NCI-H1092 (cell line): ENCODE data around the gene NAA60.
"Not testable (repeated sequence)": the region's sequence is repeated elsewhere in the genome, so short reads cannot be mapped to it uniquely, and the experiment has no call there.

Source experiments
- DNase-seq: peaks from one replicate; lab custom pipeline; 2025; lab: John Stamatoyannopoulos, UW

The NAA60 gene

GRCh38 chr16:3465301-3465700 lies 21.8 kb downstream of the NAA60 start:
- DNase-seq, result no peak

GRCh38 chr16:3465911-3466584 lies 22.6 kb downstream of the NAA60 start:
- no peak for DNase-seq

DNA sequence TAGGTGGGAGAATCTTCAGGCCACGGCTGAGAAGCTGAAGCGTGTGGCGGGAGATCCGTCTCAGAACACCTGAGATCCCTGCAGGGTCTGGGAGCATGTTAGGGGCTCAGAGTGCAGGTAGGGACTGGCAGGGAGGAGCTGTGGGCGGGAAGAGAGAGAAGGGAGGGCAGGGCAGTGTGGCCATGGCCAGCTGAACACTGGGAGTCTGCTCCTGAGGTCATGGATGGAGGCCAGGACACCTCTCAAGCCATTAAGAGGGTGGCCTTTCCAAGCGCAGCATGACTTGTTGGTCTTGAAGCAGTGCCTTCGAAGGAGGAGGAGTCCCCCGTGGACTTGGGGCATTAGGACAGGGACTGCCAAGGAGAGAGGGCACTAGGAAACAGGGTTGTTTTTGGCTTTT lies 23.7 kb downstream of the NAA60 start:
- DNase-seq, result no peak

DNA sequence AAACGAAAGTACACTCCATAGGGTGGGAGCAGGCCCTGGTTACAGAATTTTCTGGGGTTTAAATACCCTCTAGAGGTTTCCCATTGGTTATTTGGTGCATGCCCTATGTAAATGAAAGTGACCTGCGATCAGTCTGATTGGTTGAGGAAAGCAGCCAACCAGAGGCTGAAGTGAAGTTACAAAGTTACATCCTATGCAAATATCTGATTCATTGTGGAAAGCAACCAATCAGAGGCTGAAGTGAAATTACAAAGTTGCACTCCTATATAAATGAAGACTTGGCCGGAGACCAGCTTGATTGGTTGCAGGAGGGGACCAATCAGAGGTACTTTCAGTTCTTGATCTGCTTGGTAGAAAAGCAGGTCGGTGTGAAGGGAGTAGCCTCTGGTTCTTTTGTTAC lies 24.4 kb downstream of the NAA60 start:
- no peak for DNase-seq

- DNase-seq, result no peak
Observed at GRCh38 chr16:3468501-3468900, 25.0 kb downstream of the NAA60 start.

GRCh38 chr16:3469736-3470135 lies 26.3 kb downstream of the NAA60 start:
- no peak for DNase-seq

DNA sequence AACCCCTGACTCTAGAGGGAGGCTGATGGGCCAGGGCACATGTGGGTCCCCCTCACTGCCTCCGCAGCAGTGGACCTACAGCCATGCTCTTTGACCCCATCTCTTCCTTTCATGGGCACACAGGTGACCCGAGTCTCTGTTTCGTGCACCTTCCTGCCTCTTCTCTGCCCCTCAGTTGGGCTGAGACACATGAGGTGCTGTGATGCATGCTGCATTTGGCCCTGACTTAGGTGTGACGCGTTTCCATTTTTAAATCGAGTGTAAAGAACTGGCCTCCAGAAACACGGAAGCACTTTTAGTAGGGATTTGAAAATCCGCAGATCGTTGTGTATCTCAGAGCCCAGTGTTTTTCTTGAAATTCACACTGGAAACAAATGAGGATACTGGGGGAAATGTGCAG lies 27.2 kb downstream of the NAA60 start:
- DNase-seq, result no peak

GRCh38 chr16:3471518-3472176 lies 28.2 kb downstream of the NAA60 start:
- DNase-seq, result no peak

GRCh38 chr16:3472878-3473595 lies 29.6 kb downstream of the NAA60 start:
- DNase-seq, result no peak

GRCh38 chr16:3473596-3473943 lies 30.1 kb downstream of the NAA60 start:
- DNase-seq, result not testable (repeated sequence)

DNA sequence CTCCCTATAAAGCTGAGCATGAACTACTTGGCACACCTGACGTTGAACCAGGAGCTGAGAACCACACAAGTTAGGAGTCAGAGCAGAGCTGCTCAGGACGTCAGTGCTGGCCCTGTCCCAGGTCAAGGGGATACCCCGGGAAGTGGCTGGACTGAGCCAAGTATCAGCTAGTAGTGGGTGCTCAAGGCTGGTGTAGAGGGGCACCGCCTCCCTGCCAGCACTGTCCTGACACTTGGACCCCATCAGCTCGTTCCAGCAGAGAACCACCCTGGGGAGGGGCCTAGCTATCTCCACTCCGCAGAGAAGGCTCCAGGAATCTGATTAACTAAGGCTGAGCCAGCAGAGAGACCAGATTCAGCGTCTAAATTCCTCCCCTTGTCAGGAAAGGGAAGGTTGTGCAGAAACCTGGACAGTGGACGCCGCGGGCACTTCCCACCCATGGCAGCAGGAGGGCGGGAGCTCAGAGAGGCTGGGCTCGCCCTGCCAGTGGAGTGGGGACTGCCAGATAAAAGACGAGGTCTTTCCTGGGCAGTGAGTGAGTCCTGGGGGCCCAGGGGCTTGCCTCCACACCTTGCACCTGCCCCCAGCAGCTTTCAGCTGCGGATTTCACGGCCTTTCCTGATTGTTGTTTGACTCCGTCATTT lies 30.8 kb downstream of the NAA60 start:
- DNase-seq, result no peak

DNA sequence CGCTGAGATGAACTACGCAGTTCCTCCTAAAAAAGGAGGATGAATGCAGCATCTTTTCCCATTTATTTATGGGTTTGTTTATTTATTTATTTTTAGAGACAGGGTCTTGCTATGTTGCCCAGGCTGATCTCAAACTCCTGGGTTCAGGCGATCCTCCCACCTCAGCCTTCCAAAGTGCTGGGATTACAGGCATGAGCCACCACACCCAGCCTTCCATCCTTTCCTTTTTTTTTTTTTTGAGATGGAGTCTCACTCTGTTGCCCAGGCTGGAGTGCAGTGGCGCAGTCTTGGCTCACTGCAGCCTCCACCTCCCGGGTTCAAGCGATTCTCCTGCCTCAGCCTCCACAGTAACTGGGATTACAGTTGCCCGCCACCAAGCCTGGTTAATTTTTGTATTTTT lies 31.4 kb downstream of the NAA60 start:
- not testable (repeated sequence) for DNase-seq

DNA sequence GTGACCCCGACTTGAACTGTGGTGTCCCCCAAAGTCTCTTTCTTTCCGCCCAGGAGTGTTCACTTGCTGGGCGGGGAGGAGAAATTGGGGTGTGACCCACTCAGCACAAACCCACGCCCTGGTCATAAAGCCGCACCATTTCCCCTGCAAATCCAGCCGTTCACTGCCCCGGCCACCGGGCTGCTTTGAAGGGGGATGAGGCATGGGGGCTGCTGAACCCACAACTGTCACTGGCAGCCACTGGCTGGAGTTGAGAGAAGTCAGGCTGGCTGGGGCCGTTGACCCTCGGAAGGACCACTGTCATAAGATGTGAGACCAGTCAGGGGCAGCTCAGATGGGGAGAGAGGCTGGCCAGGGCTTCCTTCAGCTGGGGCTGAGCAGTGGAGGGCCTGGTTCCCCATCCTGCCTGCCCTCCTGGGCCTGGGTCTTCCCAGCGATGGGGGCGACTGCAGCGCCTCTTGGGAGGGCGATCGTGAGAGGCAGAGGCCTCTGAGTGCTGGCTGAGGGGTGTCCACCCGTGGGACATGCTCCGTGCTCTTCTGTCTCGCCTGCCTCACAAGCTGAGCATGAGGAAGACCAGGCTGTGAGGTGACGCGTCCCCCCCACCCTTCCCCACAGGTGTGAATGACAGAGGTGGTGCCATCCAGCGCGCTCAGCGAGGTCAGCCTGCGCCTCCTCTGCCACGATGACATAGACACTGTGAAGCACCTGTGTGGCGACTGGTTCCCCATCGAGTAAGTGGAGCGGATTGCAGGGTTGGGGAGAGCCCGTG lies 32.3 kb downstream of the NAA60 start:
- no peak for DNase-seq

DNA sequence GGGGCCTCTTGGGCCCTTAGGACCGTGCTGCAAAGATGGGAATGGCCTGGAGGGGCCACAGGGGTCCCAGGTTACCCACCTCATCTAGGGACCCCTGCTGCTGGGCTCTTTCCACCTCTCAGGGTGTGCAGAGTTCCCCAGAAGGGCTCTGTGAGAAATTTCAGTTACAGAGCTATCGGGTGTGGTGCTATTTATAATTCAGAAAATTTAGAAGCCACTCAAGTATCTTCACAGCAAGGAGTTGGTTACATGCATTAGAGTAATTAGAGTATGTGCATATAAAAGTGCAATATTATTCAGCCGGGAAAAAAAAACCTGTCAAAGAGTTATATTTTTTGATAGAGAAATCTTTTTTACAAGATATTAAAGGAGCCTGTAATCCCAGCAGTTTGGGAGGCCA lies 32.9 kb downstream of the NAA60 start:
- DNase-seq, result no peak

GRCh38 chr16:3478242-3478925 lies 34.9 kb downstream of the NAA60 start:
- no peak for DNase-seq

GRCh38 chr16:3479654-3480216 lies 36.3 kb downstream of the NAA60 start:
- DNase-seq, result no peak

GRCh38 chr16:3480901-3481695 lies 37.6 kb downstream of the NAA60 start:
- DNase-seq, result no peak

DNA sequence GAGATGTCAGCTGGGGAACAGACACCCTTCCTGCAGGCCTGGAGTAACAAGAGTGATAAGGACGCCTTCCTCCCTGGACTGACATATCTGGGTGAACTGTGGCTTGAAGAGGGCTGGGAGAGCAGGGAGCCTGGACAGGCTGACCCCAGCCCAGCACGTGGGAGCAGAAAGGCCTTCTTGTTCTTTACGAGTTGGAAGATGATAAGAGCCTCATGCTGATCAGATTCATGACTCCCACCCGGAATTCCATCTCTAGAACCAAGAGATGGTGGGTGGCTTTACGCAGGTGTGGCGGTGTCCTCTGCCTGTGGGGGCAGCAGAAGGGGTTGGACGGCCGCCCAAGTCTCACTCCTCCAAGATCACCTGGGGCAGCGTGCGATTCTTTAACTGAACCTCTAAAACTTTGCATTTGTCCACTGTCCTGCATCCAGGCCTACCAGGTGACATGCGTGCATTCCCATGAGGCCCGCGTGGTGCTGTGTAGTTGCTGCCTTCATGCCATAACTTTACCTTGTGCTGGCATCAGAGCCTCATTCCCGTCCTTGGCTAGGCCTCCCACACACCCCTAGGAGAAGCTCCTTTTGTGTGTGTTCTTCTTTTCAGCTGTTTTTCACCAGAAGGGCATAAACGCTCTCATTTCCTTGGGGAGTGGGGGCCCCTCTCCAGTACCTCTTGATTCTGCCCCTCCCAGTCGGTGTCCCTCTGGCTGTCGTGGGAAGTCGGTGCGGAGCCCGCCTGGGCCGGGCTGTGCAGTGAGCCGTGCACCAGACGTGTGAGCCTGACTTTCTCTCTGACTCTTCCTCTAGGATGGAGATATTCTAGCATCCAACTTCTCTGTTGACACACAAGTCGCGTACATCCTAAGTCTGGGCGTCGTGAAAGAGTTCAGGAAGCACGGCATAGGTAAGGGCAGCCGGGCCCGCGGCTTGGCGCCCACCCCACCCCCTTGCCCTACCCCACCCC lies 38.5 kb downstream of the NAA60 start:
- DNase-seq, result no peak

DNA sequence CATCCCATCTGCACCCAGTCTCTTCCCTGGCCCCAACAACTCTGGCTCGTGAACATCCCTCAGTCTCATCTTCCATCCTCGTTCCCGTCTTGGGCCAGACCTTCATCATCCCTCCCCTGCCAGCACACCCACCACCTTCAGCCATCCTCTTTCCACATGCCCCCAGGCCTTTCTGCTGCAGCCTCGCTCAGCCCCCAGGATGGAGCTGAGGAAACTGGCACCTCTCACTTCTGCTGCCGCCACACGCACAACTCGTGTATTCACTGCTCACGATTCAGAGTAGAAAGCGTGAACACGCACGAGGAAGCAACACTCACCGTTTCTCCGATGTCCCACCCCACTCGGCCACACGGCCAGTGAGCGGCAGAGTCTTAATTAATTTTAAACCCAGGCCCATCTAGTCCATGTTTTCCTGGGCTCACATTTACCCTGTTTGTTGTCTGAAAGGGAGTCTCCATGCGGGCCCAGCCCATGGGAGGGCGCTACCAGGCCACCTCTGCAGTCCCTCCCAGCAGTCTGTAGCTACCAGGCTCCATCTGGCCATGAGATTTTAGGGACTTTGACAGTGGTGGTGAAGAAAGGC lies 39.3 kb downstream of the NAA60 start:
- DNase-seq, result no peak
